Measurements from ENCODE around the gene ATN1.

The ATN1 gene

GRCh38 chr12:6925540-6926279 is 2.0 kb upstream of the ATN1 start (continued):
- TF ChIP-seq KLF16 (tag by site-specific recombination; IDR thresholded peaks at IDR 0.05) (peak; percentile 83; the same call in 1 of the 2 replicates), ZNF10 (tag by site-specific recombination; IDR thresholded peaks at IDR 0.05) (peak; percentile 42), ZNF777 (tag by site-specific recombination; IDR thresholded peaks at IDR 0.05; ENCODE audit: borderline replicate concordance) (no peak), ZBTB6 (tag by site-specific recombination; IDR thresholded peaks at IDR 0.05) (no peak; the same call in 1 of the 2 replicates), ZNF24 (tag by site-specific recombination; IDR thresholded peaks at IDR 0.05) (peak; percentile 76), ZNF341 (tag by site-specific recombination; IDR thresholded peaks at IDR 0.05; ENCODE audit: low read depth) (peak; percentile 92), KLF1 (tag by site-specific recombination; IDR thresholded peaks at IDR 0.05) (no peak), ZNF670 (tag by site-specific recombination; IDR thresholded peaks at IDR 0.05; ENCODE audit: low read depth) (no peak), SCRT2 (tag by site-specific recombination; IDR thresholded peaks at IDR 0.05) (peak; percentile 72), TCF7L2 (IDR thresholded peaks at IDR 0.05; ENCODE audit: borderline replicate concordance, low read depth, low read length) (no peak), ZNF600 (tag by site-specific recombination; IDR thresholded peaks at IDR 0.05) (peak; percentile 99), ZIC2 (tag by site-specific recombination; IDR thresholded peaks at IDR 0.05) (peak; percentile 34; the same call in 1 of the 2 replicates), ZBTB17 (tag by site-specific recombination; IDR thresholded peaks at IDR 0.05) (peak; percentile 89), ZSCAN23 (tag by site-specific recombination; IDR thresholded peaks at IDR 0.05) (no peak; the same call in 1 of the 2 replicates), ZNF121 (tag by site-specific recombination; IDR thresholded peaks at IDR 0.05) (no peak), ZNF133 (tag by site-specific recombination; IDR thresholded peaks at IDR 0.05) (no peak), SETDB1 (IDR thresholded peaks at IDR 0.05; ENCODE audit: insufficient read length, low read length) (no peak), REST (tag by site-specific recombination; IDR thresholded peaks at IDR 0.05) (no peak), ZBTB8A (tag by site-specific recombination; IDR thresholded peaks at IDR 0.05) (peak; percentile 21; the same call in 1 of the 2 replicates), ZNF530 (tag by site-specific recombination; IDR thresholded peaks at IDR 0.05; ENCODE audit: low read depth) (no peak), BCL11A (tag by site-specific recombination; IDR thresholded peaks at IDR 0.05; ENCODE audit: low read depth) (peak; percentile 11; the same call in 1 of the 2 replicates), ZFP69B (tag by site-specific recombination; IDR thresholded peaks at IDR 0.05) (peak; percentile 86), ZNF175 (tag by site-specific recombination; IDR thresholded peaks at IDR 0.05) (no peak), TRIM28 (IDR thresholded peaks at IDR 0.05; ENCODE audit: borderline replicate concordance, low read length) (no peak), MEIS1 (CRISPR knock-in tag; IDR thresholded peaks at IDR 0.05; ENCODE audit: borderline replicate concordance) (no peak), AEBP2 (tag by site-specific recombination; IDR thresholded peaks at IDR 0.05; ENCODE audit: borderline replicate concordance) (no peak), ZNF140 (tag by site-specific recombination; IDR thresholded peaks at IDR 0.05) (no peak), ZSCAN18 (tag by site-specific recombination; IDR thresholded peaks at IDR 0.05) (no peak), ZNF514 (tag by site-specific recombination; IDR thresholded peaks at IDR 0.05) (no peak), ZBTB49 (tag by site-specific recombination; IDR thresholded peaks at IDR 0.05; ENCODE audit: low read depth) (no peak), ZNF266 (tag by site-specific recombination; IDR thresholded peaks at IDR 0.05; ENCODE audit: low read depth) (no peak), ZNF223 (tag by site-specific recombination; IDR thresholded peaks at IDR 0.05) (no peak)
